ENCODE results near the gene SERHL2.
"Not testable (repeated sequence)": the region's sequence is repeated elsewhere in the genome, so short reads cannot be mapped to it uniquely, and the experiment has no call there.

SERHL2 gene

DNA sequence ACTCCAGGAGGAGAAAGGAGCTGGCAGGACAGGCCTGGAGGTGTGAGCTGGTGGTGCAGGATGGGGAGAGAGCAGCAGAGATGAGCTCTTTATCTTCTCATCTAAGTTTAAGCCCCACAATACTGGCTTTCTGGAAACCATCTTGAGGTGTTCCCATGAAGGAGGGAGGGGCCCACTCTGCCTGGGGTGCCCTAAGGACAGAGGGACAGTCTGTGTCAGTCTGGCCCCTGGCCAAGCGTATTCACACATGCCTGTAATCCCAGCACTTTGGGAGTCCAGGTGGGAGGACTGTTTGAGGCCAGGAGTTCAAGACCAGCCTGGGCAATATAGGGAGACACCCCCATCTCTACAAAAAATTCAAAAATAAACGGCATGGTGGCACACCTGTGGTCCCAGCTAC is 8.9 kb downstream of the SERHL2 start:
- no peak for TF ChIP-seq CTCF (IDR thresholded peaks at IDR 0.05; ENCODE audit: low read depth, low read length)
- DNase-seq (ENCODE audit: low read depth in 2 of 2), result no peak
- H3K4me3 ChIP-seq (replicated peaks in 1 of 2; ENCODE audit: low read depth in 2 of 2, low read length in 2 of 2), result no peak overlapping the region

DNA sequence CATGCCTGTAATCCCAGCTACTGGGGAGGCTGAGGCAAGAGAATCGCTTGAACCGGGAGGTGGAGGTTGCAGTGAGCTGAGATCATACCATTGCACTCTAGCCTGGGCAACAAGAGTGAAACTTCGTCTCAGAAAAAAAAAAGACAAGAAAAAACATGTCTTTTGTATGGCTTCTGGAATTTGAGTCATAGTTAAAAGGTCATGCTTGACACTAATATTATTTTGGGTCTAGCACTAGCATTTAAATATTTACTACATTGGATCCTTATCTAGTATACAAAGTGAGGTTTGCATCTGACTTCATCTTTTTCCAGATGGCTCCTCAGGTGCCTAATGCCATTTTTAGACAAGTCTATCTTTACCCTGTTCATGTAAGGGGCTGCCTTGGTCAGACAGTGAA is 10.2 kb downstream of the SERHL2 start:
- DNase-seq (ENCODE audit: low read depth in 2 of 2), result not testable (repeated sequence)

DNA sequence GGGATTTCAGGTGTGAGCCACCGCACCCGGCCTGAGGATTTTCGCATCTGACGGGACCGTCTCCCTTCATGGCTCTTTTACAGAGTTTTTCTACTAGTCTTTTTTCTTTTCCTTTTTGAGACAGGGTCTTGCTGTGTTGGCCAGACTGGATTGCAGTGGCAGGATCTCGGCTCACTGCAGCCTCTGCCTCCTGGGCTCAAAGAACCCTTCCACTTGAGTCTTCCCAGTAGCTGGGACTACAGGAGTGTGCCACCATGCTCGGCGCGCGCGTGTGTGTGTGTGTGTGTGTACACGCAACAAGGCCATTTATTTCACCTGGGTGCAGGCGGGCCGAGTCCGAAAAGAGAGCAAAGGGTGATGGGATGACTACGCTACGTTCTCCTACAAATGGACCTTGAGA is 10.9 kb downstream of the SERHL2 start:
- TF ChIP-seq CTCF (IDR thresholded peaks at IDR 0.05; ENCODE audit: low read depth, low read length), result no peak
- DNase-seq (ENCODE audit: low read depth in 2 of 2), result no peak
- H3K4me3 ChIP-seq (replicated peaks in 1 of 2; ENCODE audit: low read depth in 2 of 2, low read length in 2 of 2), result no peak overlapping the region

More for the DNA sequence above, 10.2 kb downstream of the SERHL2 start:
- H3K4me3 ChIP-seq (replicated peaks in 1 of 2; ENCODE audit: low read depth in 2 of 2, low read length in 2 of 2), result not testable (repeated sequence)

DNA sequence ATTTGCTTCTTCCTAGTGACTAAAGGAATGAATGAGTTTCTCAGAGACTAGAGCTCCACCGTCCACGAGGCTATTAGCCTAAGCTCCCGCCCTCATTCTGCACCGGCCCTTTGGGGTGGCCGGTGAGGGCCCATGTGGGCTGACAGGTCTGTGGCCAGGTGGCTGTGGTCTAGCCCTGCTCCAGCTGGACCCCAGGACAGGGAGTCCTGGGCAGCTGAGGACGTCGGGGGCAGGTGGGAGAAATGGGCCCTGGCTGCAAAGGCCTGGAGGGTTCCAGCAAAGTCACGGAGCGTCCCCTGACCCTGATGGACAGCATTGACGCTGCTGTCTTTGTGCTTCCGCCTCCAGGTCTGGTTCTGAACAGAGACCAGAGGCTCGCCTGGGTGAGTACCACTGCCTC is 12.2 kb downstream of the SERHL2 start:
- no peak for TF ChIP-seq CTCF (IDR thresholded peaks at IDR 0.05; ENCODE audit: low read depth, low read length)
- no peak overlapping the region for H3K4me3 ChIP-seq (replicated peaks in 1 of 2; ENCODE audit: low read depth in 2 of 2, low read length in 2 of 2)
- DNase-seq (ENCODE audit: low read depth in 2 of 2), result no peak

DNA sequence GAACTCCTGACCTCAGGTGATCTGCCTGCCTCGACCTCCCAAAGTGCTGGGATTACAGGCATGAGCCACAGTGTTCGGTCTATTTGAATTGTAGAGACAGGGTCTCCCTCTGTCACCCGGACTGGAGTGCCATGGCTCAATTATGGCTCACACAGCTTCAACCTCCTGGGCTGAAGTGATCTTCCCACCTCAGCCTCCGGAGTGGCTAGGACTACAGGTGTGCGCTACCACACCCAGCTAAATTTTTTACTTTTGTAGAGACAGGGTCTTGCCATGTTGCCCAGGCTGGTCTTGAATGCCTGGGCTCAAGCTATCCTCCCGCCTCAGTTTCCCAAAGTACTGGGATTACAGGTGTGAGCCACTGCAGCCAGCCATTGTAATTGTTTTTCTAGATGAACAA is 14.2 kb downstream of the SERHL2 start:
- H3K4me3 ChIP-seq (replicated peaks in 1 of 2; ENCODE audit: low read depth in 2 of 2, low read length in 2 of 2); DNase-seq (ENCODE audit: low read depth in 2 of 2): not testable (repeated sequence)

DNA sequence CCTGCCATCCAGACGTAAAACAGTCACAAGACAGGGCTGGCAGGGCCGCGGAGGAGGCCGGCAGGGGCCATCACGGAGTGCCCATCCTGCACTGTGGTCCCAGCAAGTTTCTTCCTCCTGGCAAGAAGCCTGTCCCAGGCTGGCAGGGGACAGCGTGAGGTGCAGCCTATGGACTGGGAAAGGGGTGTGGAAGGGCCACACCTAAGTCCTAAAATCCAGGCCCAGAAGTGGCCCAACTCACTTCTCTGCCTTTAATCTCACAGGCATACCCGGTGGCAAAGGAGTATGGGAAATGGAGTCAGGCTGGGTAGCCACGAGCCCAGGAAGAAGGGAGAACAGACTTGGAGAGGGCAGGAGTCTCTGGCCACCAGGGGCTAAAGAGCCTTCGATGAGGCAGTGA is 16.8 kb downstream of the SERHL2 start:
- DNase-seq (ENCODE audit: low read depth in 2 of 2); H3K4me3 ChIP-seq (replicated peaks in 1 of 2; ENCODE audit: low read depth in 2 of 2, low read length in 2 of 2): not testable (repeated sequence)

DNA sequence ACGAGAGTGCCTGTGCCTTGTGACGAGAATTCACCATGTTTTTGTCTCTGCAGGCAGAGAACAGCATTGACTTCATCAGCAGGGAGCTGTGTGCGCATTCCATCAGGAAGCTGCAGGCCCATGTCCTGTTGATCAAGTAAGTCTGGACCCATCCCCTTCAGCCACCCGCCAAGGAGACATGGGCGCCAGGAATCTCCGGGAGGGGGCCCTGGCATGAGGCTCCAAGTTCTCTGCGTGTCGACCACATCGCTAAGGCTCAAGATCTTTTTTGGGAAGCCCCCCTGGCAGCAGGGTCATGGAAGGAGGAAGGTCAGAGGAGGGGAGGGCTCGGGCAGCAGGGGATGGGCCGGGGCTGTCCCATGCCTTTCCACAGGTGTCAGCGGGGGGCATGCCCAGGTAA is 17.3 kb downstream of the SERHL2 start:
- H3K4me3 ChIP-seq (replicated peaks in 1 of 2; ENCODE audit: low read depth in 2 of 2, low read length in 2 of 2), result not testable (repeated sequence)

DNA sequence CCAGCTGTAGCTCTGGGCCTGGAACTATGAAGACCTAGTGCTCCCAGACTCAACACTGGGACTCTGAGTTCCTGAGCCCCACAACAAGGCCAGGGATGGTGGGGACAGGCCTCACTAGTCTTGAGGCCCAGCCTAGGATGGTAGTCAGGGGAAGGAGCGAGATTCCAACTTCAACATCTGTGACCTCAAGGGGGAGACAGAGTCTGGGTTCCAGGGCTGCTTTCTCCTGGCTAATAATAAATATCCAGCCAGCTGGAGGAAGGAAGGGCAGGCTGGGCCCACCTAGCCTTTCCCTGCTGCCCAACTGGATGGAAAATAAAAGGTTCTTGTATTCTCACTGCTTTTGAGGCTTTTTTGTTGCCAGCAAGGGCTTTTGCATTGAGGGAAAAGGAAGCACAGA is 20.3 kb downstream of the SERHL2 start:
- DNase-seq (ENCODE audit: low read depth in 2 of 2); H3K4me3 ChIP-seq (replicated peaks in 1 of 2; ENCODE audit: low read depth in 2 of 2, low read length in 2 of 2): not testable (repeated sequence)

More for the DNA sequence above, 17.3 kb downstream of the SERHL2 start:
- not testable (repeated sequence) for DNase-seq (ENCODE audit: low read depth in 2 of 2)

GRCh38 chr22:42574468-42574867 is 20.7 kb downstream of the SERHL2 start:
- not testable (repeated sequence) for H3K4me3 ChIP-seq (replicated peaks in 1 of 2; ENCODE audit: low read depth in 2 of 2, low read length in 2 of 2); DNase-seq (ENCODE audit: low read depth in 2 of 2)

DNA sequence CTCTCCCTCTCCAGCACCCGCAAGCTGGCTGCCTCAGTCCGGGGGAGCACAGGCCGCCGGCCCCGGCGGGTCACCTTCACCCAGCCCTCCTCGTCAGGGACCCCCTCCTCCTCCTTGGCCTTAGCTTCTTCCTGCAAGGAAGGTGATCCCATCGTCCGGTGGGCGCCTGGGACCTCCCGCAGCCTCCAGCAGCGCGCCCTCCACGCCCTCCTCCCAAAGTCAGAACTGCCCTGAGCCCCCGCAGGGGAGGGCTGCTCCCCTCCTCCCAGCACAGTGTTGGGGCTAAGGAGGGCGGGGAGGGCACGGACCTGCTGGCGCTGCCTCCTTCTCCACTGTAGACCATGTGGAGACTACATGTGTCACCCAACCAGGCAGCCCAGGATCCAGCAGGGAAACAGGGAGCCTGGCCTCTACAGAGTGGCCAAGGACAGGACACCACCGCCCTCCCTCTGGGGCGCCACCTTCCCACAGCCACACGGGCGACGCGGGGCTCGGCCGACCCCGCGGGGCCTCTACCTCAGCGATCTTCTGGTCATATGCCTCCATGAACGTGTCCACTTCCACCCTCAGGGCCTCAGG is 22.3 kb downstream of the SERHL2 start:
- not testable (repeated sequence) for DNase-seq (ENCODE audit: low read depth in 2 of 2); H3K4me3 ChIP-seq (replicated peaks in 1 of 2; ENCODE audit: low read depth in 2 of 2, low read length in 2 of 2)

DNA sequence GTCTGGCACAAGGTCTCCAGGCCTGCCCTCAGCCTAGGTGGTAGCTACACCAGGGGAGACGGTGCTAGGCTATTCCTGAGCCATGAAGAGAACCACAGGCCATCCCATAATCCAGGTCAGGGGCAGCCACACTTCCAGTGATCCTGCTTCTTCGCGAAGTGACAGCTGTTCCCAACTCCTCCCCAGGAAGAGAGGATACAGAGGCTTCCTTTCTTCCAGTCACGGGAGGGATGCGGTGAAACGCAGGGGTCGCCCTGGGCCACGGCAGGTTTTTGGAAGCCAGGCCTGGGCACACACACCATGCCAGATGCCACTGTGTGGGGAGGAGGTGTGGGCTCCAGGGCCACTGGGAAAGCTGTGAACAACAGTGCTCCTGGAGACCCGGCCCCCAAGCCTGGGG is 23.4 kb downstream of the SERHL2 start:
- not testable (repeated sequence) for H3K4me3 ChIP-seq (replicated peaks in 1 of 2; ENCODE audit: low read depth in 2 of 2, low read length in 2 of 2); DNase-seq (ENCODE audit: low read depth in 2 of 2)

All from cardiac fibroblast (primary cell).